Amniotic stem cell (primary cell): ENCODE results near the gene ARL9.

ENCODE experiments used
- DNase-seq: peaks from one replicate; lab custom pipeline; 2025; lab: John Stamatoyannopoulos, UW

Gene ARL9

GRCh38 chr4:56531823-56532222 is 26.2 kb downstream of the ARL9 start:
- no peak for DNase-seq

GRCh38 chr4:56532239-56532638 is 26.6 kb downstream of the ARL9 start:
- DNase-seq, result no peak

DNA sequence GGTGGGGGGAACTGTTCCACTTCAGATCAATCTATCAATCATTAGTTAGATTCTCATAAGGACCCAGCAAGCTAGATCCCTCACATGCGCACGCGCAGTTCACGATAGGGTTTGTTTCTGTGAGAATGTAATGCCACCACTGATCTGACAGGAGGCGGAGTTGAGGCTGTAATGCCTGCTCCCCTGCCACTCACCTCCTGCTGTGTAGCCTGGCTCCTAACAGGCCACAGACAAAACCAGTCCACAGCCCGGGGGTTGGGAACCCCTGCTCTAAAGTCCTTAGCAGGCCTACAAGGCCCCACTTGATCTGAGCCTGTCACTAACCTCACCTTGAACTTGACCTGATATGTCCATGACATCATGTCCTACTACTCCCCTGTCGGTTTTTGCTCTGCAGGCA is 30.3 kb downstream of the ARL9 start:
- DNase-seq, result no peak

- no peak for DNase-seq
Measured at GRCh38 chr4:56537147-56537546, 31.6 kb downstream of the ARL9 start.

GRCh38 chr4:56540826-56541225 is 35.2 kb downstream of the ARL9 start:
- DNase-seq, result no peak

GRCh38 chr4:56544573-56545131 is 39.1 kb downstream of the ARL9 start:
- peak; percentile 8 for DNase-seq

DNA sequence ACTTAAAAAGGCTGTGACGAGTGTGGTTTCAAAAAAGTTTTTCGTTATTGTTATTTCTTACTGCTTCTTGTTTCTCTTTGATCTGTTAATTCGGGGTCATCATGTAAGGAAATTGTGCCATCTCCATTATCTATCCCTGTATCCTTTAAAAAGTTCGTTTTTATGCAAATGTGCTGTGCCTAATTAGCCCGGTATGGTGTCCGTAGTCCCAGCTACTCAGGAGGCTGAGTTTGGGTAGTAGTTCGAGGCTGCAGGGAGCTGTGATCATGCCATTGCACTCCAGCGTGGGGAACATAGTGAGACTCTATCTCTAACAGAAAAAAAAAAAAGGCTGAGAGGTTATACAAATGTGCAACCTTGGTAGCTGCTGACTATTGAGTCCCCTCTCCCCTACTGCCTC is 45.1 kb downstream of the ARL9 start:
- no peak for DNase-seq

- DNase-seq, result no peak
Measured at GRCh38 chr4:56551516-56551915, 45.9 kb downstream of the ARL9 start.

DNA sequence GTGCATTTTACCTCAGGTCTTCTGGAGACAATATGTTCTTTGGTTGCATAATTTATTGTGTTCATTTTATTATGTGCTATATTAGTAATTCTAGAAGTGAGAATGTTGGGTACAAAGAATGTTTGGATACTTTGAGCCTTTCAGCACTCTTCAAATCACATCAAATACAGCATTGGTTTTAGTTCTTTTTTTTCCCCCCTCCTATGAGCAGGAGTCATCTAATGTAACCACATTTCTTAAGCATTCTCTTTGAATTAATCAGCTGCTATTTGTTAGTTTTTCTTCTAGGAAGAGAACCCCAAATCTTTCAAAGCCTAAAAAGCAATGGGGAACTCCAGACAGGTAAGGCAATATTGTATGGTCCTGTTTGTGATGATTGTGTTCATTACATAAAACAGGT is 46.7 kb downstream of the ARL9 start:
- no peak for DNase-seq

GRCh38 chr4:56570041-56570440 is 64.5 kb downstream of the ARL9 start:
- DNase-seq, result no peak
